HG03442 (cell line): ENCODE results near the gene TFG.
"Not testable (repeated sequence)": the region's sequence is repeated elsewhere in the genome, so short reads cannot be mapped to it uniquely, and the experiment has no call there.

Experiments
- ATAC-seq: cut with Tn5 transposase; IDR thresholded peaks from one replicate; pipeline ENCODE4 v1.9.1; 2021; ENCODE audit warnings: mild to moderate bottlenecking, moderate library complexity; ENCODE audit not compliant: unreplicated experiment

Gene TFG

DNA sequence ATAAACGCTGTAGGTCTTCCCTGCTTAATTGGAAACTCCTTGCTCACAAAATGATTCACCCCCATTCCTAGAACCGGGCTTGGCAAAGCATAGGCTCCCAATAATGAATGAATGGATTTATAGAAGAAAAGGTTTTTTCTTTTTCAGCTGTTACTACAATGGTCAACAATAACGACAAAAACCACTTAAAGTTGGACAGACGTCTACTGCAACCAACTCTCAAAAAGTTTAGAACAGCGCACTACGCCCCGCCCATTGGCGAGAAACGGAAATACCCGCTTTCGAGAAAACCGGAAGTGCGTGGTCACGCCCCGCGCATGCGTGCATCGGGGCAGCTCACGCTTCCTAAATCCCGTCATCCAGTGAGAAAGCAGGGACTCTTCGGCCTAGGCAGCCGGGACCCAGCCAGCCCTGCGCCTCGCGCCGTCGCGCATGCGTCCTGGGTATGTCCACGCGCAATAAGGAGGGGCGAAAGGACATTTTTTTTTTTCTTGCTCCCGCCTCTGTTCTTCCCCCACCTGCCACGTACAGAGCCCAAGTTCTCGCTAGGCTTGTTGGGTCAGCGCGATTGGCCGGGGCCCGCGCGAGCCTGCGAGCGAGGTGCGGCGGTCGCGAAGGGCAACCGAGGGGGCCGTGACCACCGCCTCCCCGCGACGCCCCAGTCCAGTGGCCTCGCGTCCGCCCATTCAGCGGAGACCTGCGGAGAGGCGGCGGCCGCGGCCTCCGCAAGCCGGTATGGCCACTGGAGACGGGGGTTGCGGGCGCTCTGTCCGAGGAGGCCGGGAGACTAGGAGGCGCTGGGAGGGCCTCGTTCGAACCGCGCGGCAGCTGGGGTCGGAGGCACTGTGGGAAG is at the start of gene TFG:
Gene TFG, plus strand, starts transcription at position 506 of the 853 bp plus-strand sequence. CDS start 4,192 bp downstream, outside the sequence.
- ATAC-seq: peak; percentile 93

GRCh38 chr3:100661294-100661693 is 48.0 kb upstream of the TFG start:
- ATAC-seq: not testable (repeated sequence)

- ATAC-seq: no peak
Measured at GRCh38 chr3:100662113-100662823, 47.0 kb upstream of the TFG start.

GRCh38 chr3:100665230-100665629 is 44.1 kb upstream of the TFG start:
- peak; percentile 58 for ATAC-seq

DNA sequence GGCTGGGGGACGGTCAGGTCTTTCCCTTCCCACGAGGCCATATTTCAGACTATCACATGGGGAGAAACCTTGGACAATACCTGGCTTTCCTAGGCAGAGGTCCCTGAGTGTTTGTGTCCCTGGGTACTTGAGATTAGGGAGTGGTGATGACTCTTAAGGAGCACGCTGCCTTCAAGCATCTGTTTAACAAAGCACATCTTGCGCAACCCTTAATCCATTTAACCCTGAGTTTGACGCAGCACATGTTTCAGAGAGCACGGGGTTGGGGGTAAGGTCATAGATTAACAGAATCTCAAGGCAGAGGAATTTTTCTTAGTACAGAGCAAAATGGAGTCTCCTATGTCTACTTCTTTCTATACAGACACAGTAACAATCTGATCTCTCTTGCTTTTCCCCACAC is 42.6 kb upstream of the TFG start:
- ATAC-seq: not testable (repeated sequence)

DNA sequence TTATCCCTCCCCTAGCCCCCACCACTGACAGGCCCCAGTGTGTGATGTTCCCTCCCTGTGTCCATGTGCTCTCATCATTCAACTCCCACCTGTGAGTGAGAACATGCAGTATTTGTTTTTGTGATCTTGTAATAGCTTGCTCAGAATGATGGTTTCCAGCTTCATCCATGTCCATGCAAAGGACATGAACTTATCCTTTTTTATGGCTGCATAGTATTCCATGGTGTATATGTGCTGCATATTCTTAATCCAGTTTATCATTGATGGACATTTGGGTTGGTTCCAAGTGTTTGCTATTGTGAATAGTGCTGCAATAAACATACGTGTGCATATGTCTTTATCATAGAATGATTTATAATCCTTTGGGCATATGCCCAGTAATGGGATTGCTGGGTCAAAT is 42.0 kb upstream of the TFG start:
- not testable (repeated sequence) for ATAC-seq

DNA sequence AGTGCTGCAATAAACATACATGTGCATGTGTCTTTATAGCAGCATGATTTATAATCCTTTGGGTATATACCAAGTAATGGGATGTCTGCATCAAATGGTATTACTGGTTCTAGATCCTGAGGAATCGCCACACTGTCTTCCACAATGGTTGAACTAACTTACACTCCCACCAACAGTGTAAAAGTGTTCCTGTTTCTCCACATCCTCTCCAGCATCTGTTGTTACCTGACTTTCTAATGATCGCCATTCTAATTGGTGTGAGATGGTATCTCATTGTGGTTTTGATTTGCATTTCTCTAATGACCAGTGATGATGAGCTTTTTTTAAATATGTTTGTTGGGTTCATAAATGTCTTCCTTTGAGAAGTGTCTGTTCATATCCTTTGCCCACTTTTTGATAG is 38.3 kb upstream of the TFG start:
- ATAC-seq: not testable (repeated sequence)

DNA sequence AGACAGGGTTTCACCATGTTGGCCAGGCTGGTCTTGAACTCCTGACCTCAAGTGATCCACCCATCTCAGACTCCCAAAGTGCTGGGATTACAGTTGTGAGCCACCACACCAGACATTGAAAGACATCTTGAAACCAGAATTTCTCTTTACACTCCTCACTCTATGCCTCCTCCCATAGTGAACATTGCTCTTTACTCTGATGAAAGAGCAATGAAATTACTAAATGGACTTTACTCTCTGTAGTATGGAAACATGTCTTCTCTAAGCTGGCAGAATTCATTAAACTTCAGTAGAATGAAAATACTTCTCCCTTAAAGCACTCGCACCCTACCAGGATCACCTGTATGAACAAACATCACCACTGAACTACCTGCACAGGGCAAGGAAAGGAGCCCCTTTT is 27.8 kb upstream of the TFG start:
- no peak for ATAC-seq

GRCh38 chr3:100682056-100682853 is 27.0 kb upstream of the TFG start:
- ATAC-seq: no peak

GRCh38 chr3:100682854-100683760 is 26.2 kb upstream of the TFG start:
- no peak for ATAC-seq

- ATAC-seq: no peak
Measured at GRCh38 chr3:100693225-100693624, 16.1 kb upstream of the TFG start.

GRCh38 chr3:100695696-100696095 is 13.6 kb upstream of the TFG start:
- ATAC-seq: no peak

DNA sequence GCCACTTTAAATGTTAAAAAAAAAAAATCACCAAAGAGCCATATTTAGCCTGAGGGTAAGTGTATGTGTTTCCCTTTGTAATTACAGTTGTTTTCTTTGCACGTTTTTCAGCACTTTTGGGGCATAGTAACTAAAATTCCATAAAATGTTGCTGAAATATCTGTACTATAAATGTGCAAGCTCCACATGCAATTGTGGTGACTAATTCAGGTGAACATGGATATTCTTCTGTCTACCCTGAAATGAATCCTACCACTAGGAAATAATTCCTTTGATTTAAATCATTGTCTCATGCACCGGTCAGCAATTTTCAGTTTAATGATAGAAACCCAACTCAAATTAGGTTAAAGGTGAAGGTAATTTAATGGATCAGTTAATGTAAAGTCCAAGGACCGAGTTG is 13.1 kb upstream of the TFG start:
- no peak for ATAC-seq

DNA sequence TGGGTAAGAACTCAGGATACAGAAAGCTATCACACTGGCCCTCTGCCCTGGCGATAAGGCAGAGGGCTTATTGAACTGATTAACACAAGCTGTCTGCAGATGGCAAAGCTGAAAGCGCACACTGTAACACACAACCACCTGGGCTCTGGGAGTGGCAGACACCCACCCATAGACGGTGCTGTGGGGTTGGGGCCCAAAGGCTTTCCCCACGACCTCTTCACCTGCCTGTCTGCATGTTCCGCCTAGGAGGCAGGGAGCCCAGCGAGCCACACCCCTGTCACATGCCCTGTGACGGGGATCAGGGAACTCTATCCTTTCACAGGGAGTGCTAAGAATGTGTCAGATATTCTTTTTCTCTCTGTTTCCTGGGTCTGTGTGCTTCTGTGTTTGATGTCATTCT is 12.1 kb upstream of the TFG start:
- ATAC-seq: no peak

DNA sequence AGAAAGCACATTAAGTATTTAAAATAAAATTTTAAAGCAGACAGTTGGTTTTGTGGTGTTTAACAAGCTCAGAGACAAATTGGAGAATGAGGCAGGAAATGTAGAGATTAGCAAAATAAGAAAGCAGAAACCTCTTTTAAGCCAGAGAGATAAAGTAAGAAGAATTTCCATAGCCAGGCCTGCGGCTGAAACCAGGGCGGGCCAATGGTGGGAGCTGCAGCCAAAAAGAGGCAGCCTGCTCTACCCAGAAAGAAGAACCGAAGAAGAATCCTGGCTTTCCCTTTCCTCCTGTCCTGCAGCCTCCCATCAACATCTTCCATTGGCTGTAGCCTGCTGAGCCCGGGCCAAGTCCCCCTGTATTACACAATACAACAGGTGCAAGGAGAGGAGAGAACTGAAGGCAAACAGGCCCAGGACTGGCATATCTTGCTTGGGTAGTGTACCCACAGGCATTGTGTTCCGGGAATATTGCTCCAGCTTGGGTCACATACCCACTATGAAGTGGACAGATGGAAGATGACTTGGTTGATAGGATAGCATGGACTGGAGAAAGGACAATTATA is 11.5 kb upstream of the TFG start:
- ATAC-seq: no peak

- ATAC-seq: no peak
Measured at GRCh38 chr3:100698736-100699135, 10.6 kb upstream of the TFG start.

GRCh38 chr3:100700708-100701107 is 8.6 kb upstream of the TFG start:
- no peak for ATAC-seq

- ATAC-seq: no peak
Measured at GRCh38 chr3:100702082-100702979, 7.0 kb upstream of the TFG start.

GRCh38 chr3:100702980-100703345 is 6.3 kb upstream of the TFG start:
- ATAC-seq: no peak
